ENCODE data around the gene MTX3.

Gene MTX3

GRCh38 chr5:79983618-79984017, 7.4 kb downstream of the MTX3 start:
- DNase-seq (ENCODE audit: low read depth), result no peak

GRCh38 chr5:79982136-79982535, 8.9 kb downstream of the MTX3 start:
- no peak for DNase-seq (ENCODE audit: low read depth)

- DNase-seq (ENCODE audit: low read depth), result no peak
These were observed 14.1 kb downstream of the MTX3 start for GRCh38 chr5:79976759-79977515.

GRCh38 chr5:79975422-79975821, 15.6 kb downstream of the MTX3 start:
- no peak for DNase-seq (ENCODE audit: low read depth)

GRCh38 chr5:79974886-79975285, 16.2 kb downstream of the MTX3 start:
- DNase-seq (ENCODE audit: low read depth), result no peak

GRCh38 chr5:79973996-79974395, 17.1 kb downstream of the MTX3 start:
- DNase-seq (ENCODE audit: low read depth), result no peak

- DNase-seq (ENCODE audit: low read depth), result no peak
These were observed 17.6 kb downstream of the MTX3 start for GRCh38 chr5:79973511-79973910.

- no peak for DNase-seq (ENCODE audit: low read depth)
These were observed 19.9 kb downstream of the MTX3 start for GRCh38 chr5:79971156-79971555.

- DNase-seq (ENCODE audit: low read depth), result no peak
These were observed 24.6 kb downstream of the MTX3 start for GRCh38 chr5:79966448-79966847.

GRCh38 chr5:79964136-79964535, 26.9 kb downstream of the MTX3 start:
- DNase-seq (ENCODE audit: low read depth), result no peak

GRCh38 chr5:79963261-79964061, 27.6 kb downstream of the MTX3 start:
- DNase-seq (ENCODE audit: low read depth), result no peak

- no peak for DNase-seq (ENCODE audit: low read depth)
These were observed 28.4 kb downstream of the MTX3 start for GRCh38 chr5:79962575-79963222.

- DNase-seq (ENCODE audit: low read depth), result no peak
These were observed 29.1 kb downstream of the MTX3 start for GRCh38 chr5:79961716-79962574.

- DNase-seq (ENCODE audit: low read depth), result no peak
These were observed 31.7 kb downstream of the MTX3 start for GRCh38 chr5:79959407-79959806.

GRCh38 chr5:79955941-79956670, 35.0 kb downstream of the MTX3 start:
- no peak for DNase-seq (ENCODE audit: low read depth)

GRCh38 chr5:79955356-79955895, 35.6 kb downstream of the MTX3 start:
- no peak for DNase-seq (ENCODE audit: low read depth)

- DNase-seq (ENCODE audit: low read depth), result no peak
These were observed 36.4 kb downstream of the MTX3 start for GRCh38 chr5:79954620-79955019.

GRCh38 chr5:79947567-79947966, 43.5 kb downstream of the MTX3 start:
- no peak for DNase-seq (ENCODE audit: low read depth)

- DNase-seq (ENCODE audit: low read depth), result no peak
These were observed 52.6 kb downstream of the MTX3 start for GRCh38 chr5:79938468-79938867.

- DNase-seq (ENCODE audit: low read depth), result no peak
These were observed 54.3 kb downstream of the MTX3 start for GRCh38 chr5:79936646-79937216.

All from activated T-helper 1 cell treated with Interleukin-2 at 50 U/mL for 16 hours (primary cell).